Mucosa of descending colon (tissue), 3 donors: ENCODE measurements around the gene CACNA2D3. TPM values are rescaled to one million over a fixed set of nuclear protein-coding genes. Genes with fewer than 3 reads are reported as not detected.

Source experiments
- ATAC-seq: fragments of 200-7000 bp; cut with Tn5 transposase; one replicate; pipeline ENCODE4 v1.9.1; 2020; ENCODE audit warnings: mild to moderate bottlenecking, moderate library complexity
- DNase-seq, 3 donors: peaks; one replicate each; pipeline ENCODE4 v3.0.0-alpha.2; 2020
- H3K36me3 ChIP-seq: fragments of 200-600 bp; one replicate; pipeline ENCODE4 v1.8.0; 2021; ENCODE audit warnings: low read depth, mild to moderate bottlenecking
- H3K4me1 ChIP-seq: fragments of 200-600 bp; one replicate; pipeline ENCODE4 v1.8.0; 2021; ENCODE audit warnings: low read depth, mild to moderate bottlenecking
- H3K4me3 ChIP-seq: fragments of 200-600 bp; one replicate; pipeline ENCODE4 v1.8.0; 2021; ENCODE audit warnings: mild to moderate bottlenecking
- H3K9me3 ChIP-seq: fragments of 200-600 bp; one replicate; pipeline ENCODE4 v1.8.0; 2021; ENCODE audit warnings: mild to moderate bottlenecking
- intact Hi-C, 2 donors: fragments of 100-400 bp; cut with DNase I in 1 of 2; cut with micrococcal nuclease in 1 of 2; formaldehyde crosslinking; loops; one replicate each; pipeline versions ENCODE4 v1.11.0 to v1.11.1; 2022; cut with DNase I, micrococcal nuclease
- total RNA-seq, 3 donors: library from RNA; stranded (reverse); fragmentation: NEBNext Ultra II Directional in 2 of 3; extraction: Animal tissue kit (Norgen Biotek cat#: 25700) in 2 of 3; gene quantifications; one replicate each; pipeline versions ENCODE4 v1.2.1 to v1.2.4, GENCODE V29; 2021 to 2023
- TF ChIP-seq, protein P1 (sequence below): fragments of 200-600 bp; IDR thresholded peaks from one replicate; pipeline ENCODE4 v1.8.0; 2022; ENCODE audit warnings: antibody characterized with exemption, mild to moderate bottlenecking
- donor health status: DM: no; HTN: no; CAD: no; lungs with moderate emphysema.
- donor health status: DM: no; HTN: no; CAD: no.
- donor health status: DM: no; HTN: yes; CAD: no.

CACNA2D3 gene
- total RNA-seq, 3 donors from 2014 or later = 0.34 to 3.5 (median 0.55) TPM

DNA sequence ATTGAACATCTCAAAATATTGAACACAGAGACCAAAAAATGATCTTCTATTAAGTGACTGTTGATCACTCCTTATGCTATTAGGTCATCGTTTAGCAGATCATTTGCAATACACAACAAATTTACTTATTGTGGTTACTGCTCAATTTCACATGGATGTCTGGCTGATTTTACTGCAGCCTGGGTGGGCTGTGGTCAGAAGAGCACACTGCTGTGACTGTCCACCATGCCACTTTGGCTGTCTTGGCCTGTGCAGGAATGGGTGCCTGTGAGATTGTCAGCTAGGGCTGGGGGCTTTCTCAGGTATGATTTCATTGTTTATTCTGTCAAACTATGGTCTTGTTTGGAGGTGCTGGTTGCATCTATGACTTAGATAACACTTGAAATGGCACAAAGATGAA, 885.6 kb downstream of the CACNA2D3 start:
- Histone ChIP-seq H3K9me3 (no peaks in the 10 kb centered on the region), H3K4me3 (no peak overlapping the region), H3K4me1 (no peaks in the 10 kb centered on the region), H3K36me3 (no peaks in the 10 kb centered on the region)
- DNase-seq = no peak
- intact Hi-C loops = no loop called here
- TF ChIP-seq, protein P1, sequence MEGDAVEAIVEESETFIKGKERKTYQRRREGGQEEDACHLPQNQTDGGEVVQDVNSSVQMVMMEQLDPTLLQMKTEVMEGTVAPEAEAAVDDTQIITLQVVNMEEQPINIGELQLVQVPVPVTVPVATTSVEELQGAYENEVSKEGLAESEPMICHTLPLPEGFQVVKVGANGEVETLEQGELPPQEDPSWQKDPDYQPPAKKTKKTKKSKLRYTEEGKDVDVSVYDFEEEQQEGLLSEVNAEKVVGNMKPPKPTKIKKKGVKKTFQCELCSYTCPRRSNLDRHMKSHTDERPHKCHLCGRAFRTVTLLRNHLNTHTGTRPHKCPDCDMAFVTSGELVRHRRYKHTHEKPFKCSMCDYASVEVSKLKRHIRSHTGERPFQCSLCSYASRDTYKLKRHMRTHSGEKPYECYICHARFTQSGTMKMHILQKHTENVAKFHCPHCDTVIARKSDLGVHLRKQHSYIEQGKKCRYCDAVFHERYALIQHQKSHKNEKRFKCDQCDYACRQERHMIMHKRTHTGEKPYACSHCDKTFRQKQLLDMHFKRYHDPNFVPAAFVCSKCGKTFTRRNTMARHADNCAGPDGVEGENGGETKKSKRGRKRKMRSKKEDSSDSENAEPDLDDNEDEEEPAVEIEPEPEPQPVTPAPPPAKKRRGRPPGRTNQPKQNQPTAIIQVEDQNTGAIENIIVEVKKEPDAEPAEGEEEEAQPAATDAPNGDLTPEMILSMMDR = no peak
- no peak for ATAC-seq

DNA sequence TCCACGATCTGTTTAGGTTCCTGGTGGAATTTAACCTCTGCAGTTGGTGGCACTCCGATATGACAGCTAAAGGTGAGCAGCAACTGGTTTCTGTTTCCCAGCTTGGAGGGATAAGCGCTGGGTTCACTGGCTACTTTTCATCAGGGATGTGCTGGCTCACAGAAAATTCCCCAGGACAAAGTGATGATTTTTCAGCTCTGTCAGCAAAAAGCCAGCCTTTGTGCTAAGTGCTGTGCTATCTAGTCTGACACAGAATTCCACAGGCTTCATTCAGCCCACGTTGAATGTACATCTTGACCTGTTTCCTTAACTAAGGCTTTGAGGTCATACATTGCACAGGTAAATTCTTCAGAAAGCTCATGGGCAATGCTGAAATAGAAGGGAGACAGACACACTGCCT, 887.0 kb downstream of the CACNA2D3 start:
- intact Hi-C loops = no loop called here

DNA sequence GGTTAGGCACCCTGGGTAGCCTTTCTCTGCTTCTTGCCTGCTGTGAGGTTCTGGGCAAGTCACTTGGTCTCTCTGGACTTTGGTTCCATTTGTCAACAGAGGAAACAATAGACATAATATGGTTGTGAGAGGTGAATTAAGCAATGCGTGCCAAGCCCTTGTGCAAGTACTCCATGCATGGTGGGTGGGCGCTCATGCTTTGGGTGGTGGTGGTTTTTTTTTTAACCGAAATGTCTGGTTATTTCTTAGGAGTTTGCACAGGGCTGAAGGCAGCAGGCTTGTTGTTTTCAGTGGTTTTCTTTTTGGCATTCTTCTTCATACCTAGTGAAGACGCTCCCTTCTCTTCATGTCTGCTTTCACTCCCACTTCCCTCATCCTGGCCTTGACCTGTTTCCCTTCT, 889.7 kb downstream of the CACNA2D3 start:
- Histone ChIP-seq H3K4me3 (no peak overlapping the region), H3K9me3 (no peaks in the 10 kb centered on the region), H3K36me3 (no peaks in the 10 kb centered on the region), H3K4me1 (no peaks in the 10 kb centered on the region)
- TF ChIP-seq, protein P1 = no peak
- ATAC-seq = no peak
- intact Hi-C loops = no loop called here
- no peak for DNase-seq

More for the DNA sequence above, 887.0 kb downstream of the CACNA2D3 start:
- DNase-seq (no peak), ATAC-seq (no peak)
- TF ChIP-seq, protein P1 = no peak
- Histone ChIP-seq H3K4me3 (no peak overlapping the region), H3K36me3 (no peaks in the 10 kb centered on the region), H3K4me1 (no peaks in the 10 kb centered on the region), H3K9me3 (no peaks in the 10 kb centered on the region)

DNA sequence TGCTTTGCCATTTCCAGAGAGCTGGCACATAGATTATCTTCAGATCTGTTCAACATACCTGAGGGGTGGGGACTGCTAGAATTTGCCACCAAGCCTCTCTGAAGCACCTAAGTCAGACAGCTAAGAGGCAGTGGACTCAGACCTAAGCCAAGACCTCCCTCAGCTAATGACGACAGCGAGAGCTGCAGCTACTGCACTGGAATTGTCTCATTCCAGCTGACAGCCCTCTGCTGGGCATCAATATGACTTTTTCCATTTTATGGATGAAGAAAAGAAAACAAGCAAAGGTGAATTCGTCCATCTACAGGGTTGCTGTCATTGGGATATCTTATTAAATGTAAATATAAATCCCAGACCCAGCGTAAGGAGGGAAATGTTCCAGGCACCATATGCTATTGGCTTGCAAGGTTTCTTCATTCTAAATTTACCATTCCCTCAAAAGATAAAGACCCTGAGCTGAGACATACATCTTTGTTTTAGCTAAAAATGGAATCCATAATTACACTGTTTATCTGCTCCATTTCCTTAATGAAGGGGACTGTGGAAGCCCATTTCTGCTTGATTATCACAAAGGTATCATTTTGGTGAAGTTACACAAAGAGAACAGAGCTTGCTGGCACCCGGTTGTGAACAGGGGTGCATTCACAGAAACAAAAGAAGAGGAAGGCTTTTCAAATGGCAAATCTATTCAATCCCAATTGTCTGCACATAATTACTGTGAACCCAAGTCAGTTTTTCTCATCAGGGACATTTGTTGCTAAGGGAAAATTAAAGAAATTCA, 891.0 kb downstream of the CACNA2D3 start:
- no peaks in the 10 kb centered on the region for H3K9me3 ChIP-seq
- ATAC-seq = no peak
- no peak overlapping the region for H3K4me3 ChIP-seq
- no peak for DNase-seq
- intact Hi-C loops = no loop called here
- H3K36me3 ChIP-seq = no peaks in the 10 kb centered on the region
- no peaks in the 10 kb centered on the region for H3K4me1 ChIP-seq
- TF ChIP-seq, protein P1 = no peak

DNA sequence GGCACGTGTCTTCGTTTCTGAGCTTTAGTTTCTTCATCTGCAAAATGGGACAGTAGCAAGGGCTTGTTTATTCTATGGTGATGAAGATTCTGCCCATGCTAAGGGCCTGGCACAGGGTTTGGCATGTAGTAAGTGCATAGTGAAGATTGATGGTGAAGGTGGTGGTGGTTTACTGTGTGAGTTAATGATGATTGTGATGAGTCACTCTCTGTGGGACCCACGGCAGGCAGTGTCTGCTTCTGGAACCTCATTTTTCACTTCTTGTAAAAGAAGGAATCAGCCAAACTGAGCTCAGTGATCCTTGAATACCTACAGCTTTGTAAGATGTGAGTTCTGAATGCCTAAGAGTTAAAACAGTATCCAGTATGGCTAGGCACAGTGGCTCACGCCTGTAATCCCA, 891.7 kb downstream of the CACNA2D3 start:
- DNase-seq (no peak), ATAC-seq (no peak)
- no peaks in the 10 kb centered on the region for H3K4me1 ChIP-seq

More for the DNA sequence above, 891.7 kb downstream of the CACNA2D3 start:
- H3K9me3 ChIP-seq = no peaks in the 10 kb centered on the region
- H3K36me3 ChIP-seq = no peaks in the 10 kb centered on the region
- intact Hi-C loops = no loop called here
- no peak overlapping the region for H3K4me3 ChIP-seq
- TF ChIP-seq, protein P1 = no peak
